Activated CD4-positive, alpha-beta T cell treated with anti-CD3 and anti-CD28 coated beads, Interleukin-2, amount 10 ng/mL, durations not matched to agents 24 days and 14 days (primary cell): ENCODE data around the gene ZC3H18. TPM values are rescaled to one million over a fixed set of nuclear protein-coding genes. Genes with fewer than 3 reads are reported as not detected.
A peak's percentile ranks its signal among the peaks of the same experiment; 100 is the strongest.

ENCODE experiments used
- DNase-seq: peaks from one replicate; pipeline ENCODE4 v3.0.0; 2022
- H3K27ac Mint-ChIP-seq: one replicate; pipeline ENCODE4 v1.8.0; 2022; ENCODE audit warnings: mild to moderate bottlenecking, mixed read lengths
- H3K27me3 Mint-ChIP-seq: one replicate; pipeline ENCODE4 v1.8.0; 2022; ENCODE audit warnings: mixed read lengths
- H3K36me3 Mint-ChIP-seq: one replicate; pipeline ENCODE4 v1.8.0; 2022; ENCODE audit warnings: low read depth, mild to moderate bottlenecking, mixed read lengths
- H3K4me1 Mint-ChIP-seq: one replicate; pipeline ENCODE4 v1.8.0; 2021; ENCODE audit warnings: mixed read lengths
- H3K4me3 Mint-ChIP-seq: one replicate; pipeline ENCODE4 v1.8.0; 2022; ENCODE audit warnings: mild to moderate bottlenecking, moderate library complexity, mixed read lengths
- H3K9me3 Mint-ChIP-seq: one replicate; pipeline ENCODE4 v1.8.0; 2021; ENCODE audit warnings: mixed read lengths
- intact Hi-C: fragments of 100-400 bp; cut with micrococcal nuclease; formaldehyde crosslinking; loops from one replicate; pipeline ENCODE4 v1.15.1; 2023
- total RNA-seq: library from RNA; stranded (reverse); gene quantifications from 2 replicates; pipeline ENCODE4 v1.2.3, GENCODE V29; 2022

The ZC3H18 gene
- total RNA-seq, 1 donor from 2014 or later, result 106 TPM

- Mint-ChIP-seq H3K4me1 (no peaks in the 10 kb centered on the region), H3K4me3 (no peak overlapping the region), H3K27me3 (no peaks in the 10 kb centered on the region), H3K27ac (no peak overlapping the region), H3K9me3 (no peaks in the 10 kb centered on the region), H3K36me3 (peaks cover 2% of the 10 kb centered on the region)
- intact Hi-C loops, result no loop called here
- DNase-seq, result no peak
Observed at GRCh38 chr16:88673716-88674379, 103.6 kb downstream of the ZC3H18 start.

- H3K27me3 Mint-ChIP-seq, result no peaks in the 10 kb centered on the region
- H3K27ac Mint-ChIP-seq, result no peak overlapping the region
- peaks cover 2% of the 10 kb centered on the region for H3K36me3 Mint-ChIP-seq
- DNase-seq, result no peak
- H3K9me3 Mint-ChIP-seq, result no peaks in the 10 kb centered on the region
- intact Hi-C loops, result no loop called here
- peaks cover 7% of the 10 kb centered on the region for H3K4me1 Mint-ChIP-seq
- no peak overlapping the region for H3K4me3 Mint-ChIP-seq
Observed at GRCh38 chr16:88676502-88677242, 106.5 kb downstream of the ZC3H18 start.

GRCh38 chr16:88677721-88678120 is 107.5 kb downstream of the ZC3H18 start:
- intact Hi-C loops, result no loop called here

GRCh38 chr16:88678224-88678979 is 108.2 kb downstream of the ZC3H18 start:
- Mint-ChIP-seq H3K4me1 (peaks cover 16% of the 10 kb centered on the region), H3K9me3 (no peaks in the 10 kb centered on the region), H3K4me3 (no peak overlapping the region), H3K36me3 (peaks cover 2% of the 10 kb centered on the region), H3K27ac (no peak overlapping the region), H3K27me3 (no peaks in the 10 kb centered on the region)
- no peak for DNase-seq
- intact Hi-C loops, result no loop called here

More at GRCh38 chr16:88677721-88678120, 107.5 kb downstream of the ZC3H18 start:
- no peaks in the 10 kb centered on the region for H3K9me3 Mint-ChIP-seq
- no peak overlapping the region for H3K4me3 Mint-ChIP-seq
- no peaks in the 10 kb centered on the region for H3K27me3 Mint-ChIP-seq
- H3K27ac Mint-ChIP-seq, result no peak overlapping the region
- DNase-seq, result no peak
- H3K4me1 Mint-ChIP-seq, result peaks cover 16% of the 10 kb centered on the region
- H3K36me3 Mint-ChIP-seq, result peaks cover 2% of the 10 kb centered on the region

GRCh38 chr16:88680554-88681083 is 110.4 kb downstream of the ZC3H18 start:
- Mint-ChIP-seq H3K4me3 (peak overlapping the region; percentile 77), H3K36me3 (peaks cover 4% of the 10 kb centered on the region), H3K27me3 (no peaks in the 10 kb centered on the region), H3K27ac (peak overlapping the region; percentile 88), H3K4me1 (peaks cover 25% of the 10 kb centered on the region), H3K9me3 (no peaks in the 10 kb centered on the region)
- DNase-seq, result no peak
- intact Hi-C loops, result no loop called here

GRCh38 chr16:88681084-88681680 is 111.0 kb downstream of the ZC3H18 start:
- DNase-seq, result peak; percentile 82
- H3K27ac Mint-ChIP-seq, result peak overlapping the region; percentile 88
- peak overlapping the region; percentile 77 for H3K4me3 Mint-ChIP-seq
- intact Hi-C loops, result no loop called here
- no peaks in the 10 kb centered on the region for H3K9me3 Mint-ChIP-seq
- peaks cover 25% of the 10 kb centered on the region for H3K4me1 Mint-ChIP-seq
- H3K27me3 Mint-ChIP-seq, result no peaks in the 10 kb centered on the region
- peaks cover 3% of the 10 kb centered on the region for H3K36me3 Mint-ChIP-seq

Other genes with a start within 250 kb of the ZC3H18 start
- gene ZNF469, start 187.4 kb upstream of the ZC3H18 start, total RNA-seq, result 0.57 and 0.63 TPM in 2 replicates
- 17.9 and 19.3 TPM in 2 replicates for gene ZFPM1, start 117.1 kb upstream of the ZC3H18 start, total RNA-seq
- not detected in 2 replicates for gene IL17C, start 68.2 kb downstream of the ZC3H18 start, total RNA-seq
- 222 and 228 TPM in 2 replicates for gene CYBA, start 80.7 kb downstream of the ZC3H18 start, total RNA-seq
- 95.7 and 102 TPM in 2 replicates for gene MVD, start 92.7 kb downstream of the ZC3H18 start, total RNA-seq
- gene SNAI3, start 116.1 kb downstream of the ZC3H18 start, total RNA-seq, result 3.0 and 3.3 TPM in 2 replicates
- gene RNF166, start 136.0 kb downstream of the ZC3H18 start, total RNA-seq, result 47.3 and 49.7 TPM in 2 replicates
- 68.8 and 69.9 TPM in 2 replicates for gene CTU2, start 136.1 kb downstream of the ZC3H18 start, total RNA-seq
- 219 and 226 TPM in 2 replicates for gene PIEZO1, start 214.8 kb downstream of the ZC3H18 start, total RNA-seq
- 93.2 and 98.3 TPM in 2 replicates for gene CDT1, start 233.4 kb downstream of the ZC3H18 start, total RNA-seq
- 312 and 314 TPM in 2 replicates for gene APRT, start 241.5 kb downstream of the ZC3H18 start, total RNA-seq